Neuronal stem cell (in vitro differentiated cells): ENCODE data around the gene RAD51B.
"Not testable (repeated sequence)": the region's sequence is repeated elsewhere in the genome, so short reads cannot be mapped to it uniquely, and the experiment has no call there.

Experiments
- DNase-seq: peaks from one replicate; pipeline ENCODE4 v3.0.0-alpha.2; 2013; ENCODE audit warnings: low spot score
- H2AFZ ChIP-seq: one replicate; pipeline ENCODE4 v1.6.1; 2013; ENCODE audit warnings: mild to moderate bottlenecking, low read length, inconsistent platforms
- H2AK5ac ChIP-seq: 2 replicates; pipeline ENCODE4 v1.6.1; 2013; ENCODE audit warnings: low read depth, mild to moderate bottlenecking, inconsistent platforms, low read length, moderate library complexity, mixed read lengths
- H2BK120ac ChIP-seq: 2 replicates; pipeline ENCODE4 v1.6.1; 2013; ENCODE audit warnings: low read depth, mild to moderate bottlenecking, inconsistent platforms, low read length, moderate library complexity, mixed read lengths
- H2BK12ac ChIP-seq: one replicate; pipeline ENCODE4 v1.6.1; 2013; ENCODE audit warnings: low read length, inconsistent platforms
- H2BK15ac ChIP-seq: 2 replicates; pipeline ENCODE4 v1.6.1; 2013; ENCODE audit warnings: mild to moderate bottlenecking, low read length, inconsistent platforms, mixed read lengths
- H2BK5ac ChIP-seq: one replicate; pipeline ENCODE4 v1.6.1; 2013; ENCODE audit warnings: inconsistent platforms, mild to moderate bottlenecking, low read length, moderate library complexity
- H3K14ac ChIP-seq: one replicate; pipeline ENCODE4 v1.6.1; 2013; ENCODE audit warnings: low read length, inconsistent platforms
- H3K18ac ChIP-seq: 2 replicates; pipeline ENCODE4 v1.6.1; 2013; ENCODE audit warnings: low read length, inconsistent platforms
- H3K23ac ChIP-seq: 2 replicates; pipeline ENCODE4 v1.6.1; 2013; ENCODE audit warnings: low read depth, mild to moderate bottlenecking, mixed read lengths, low read length, inconsistent platforms; ENCODE audit not compliant: poor library complexity
- H3K27ac ChIP-seq: replicated peaks from 3 replicates; pipeline ENCODE4 v1.5.1; 2013; ENCODE audit warnings: low read length, inconsistent platforms
- H3K27me3 ChIP-seq, 3 experiments: 2 replicates each; pipeline ENCODE4 v1.6.1; 2013; ENCODE audit warnings: low read length in 3 of 3, mild to moderate bottlenecking in 2 of 3, inconsistent platforms in 1 of 3, low read depth in 1 of 3, mixed read lengths in 1 of 3, moderate library complexity in 1 of 3; ENCODE audit not compliant: control insufficient read depth in 3 of 3, insufficient read depth in 3 of 3
- H3K36me3 ChIP-seq, 2 donors: replicated peaks in 1 of 2; 2 replicates each; pipeline ENCODE4 v1.6.1; 2013; ENCODE audit warnings: low read length in 2 of 2; ENCODE audit not compliant: control insufficient read depth in 2 of 2, insufficient read depth in 2 of 2
- H3K4ac ChIP-seq: 2 replicates; pipeline ENCODE4 v1.6.1; 2013; ENCODE audit warnings: inconsistent platforms, mild to moderate bottlenecking, low read length, moderate library complexity
- H3K4me1 ChIP-seq, 2 donors: 1 replicate in 1 of 2; 2 replicates in 1 of 2; pipeline ENCODE4 v1.6.1; 2013; ENCODE audit warnings: low read length in 2 of 2, low read depth in 1 of 2; ENCODE audit not compliant: control insufficient read depth in 2 of 2, insufficient read depth in 1 of 2
- H3K4me2 ChIP-seq: one replicate; pipeline ENCODE4 v1.6.1; 2013; ENCODE audit warnings: mild to moderate bottlenecking, low read length, inconsistent platforms; ENCODE audit not compliant: insufficient read depth, poor library complexity, severe bottlenecking
- H3K4me3 ChIP-seq, 2 donors: 2 replicates each; pipeline ENCODE4 v1.5.1; 2013; ENCODE audit warnings: low read length in 2 of 2, mild to moderate bottlenecking in 2 of 2, inconsistent platforms in 1 of 2, moderate library complexity in 1 of 2
- H3K79me1 ChIP-seq: one replicate; pipeline ENCODE4 v1.6.1; 2013; ENCODE audit warnings: low read depth, mild to moderate bottlenecking, inconsistent platforms, low read length, moderate library complexity
- H3K9ac ChIP-seq: one replicate; pipeline ENCODE4 v1.6.1; 2013; ENCODE audit warnings: mild to moderate bottlenecking, low read depth, low read length, inconsistent platforms; ENCODE audit not compliant: poor library complexity
- H3K9me3 ChIP-seq, 2 donors: replicated peaks in 1 of 2; 2 replicates each; pipeline versions ENCODE3 to v1.6.1; 2013; ENCODE audit warnings: low read length in 2 of 2, mild to moderate bottlenecking in 2 of 2, inconsistent platforms in 1 of 2, low read depth in 1 of 2, mixed read lengths in 1 of 2, moderate library complexity in 1 of 2; ENCODE audit not compliant: control insufficient read depth in 2 of 2, insufficient read depth in 1 of 2
- H4K8ac ChIP-seq: one replicate; pipeline ENCODE4 v1.6.1; 2013; ENCODE audit warnings: low read depth, mild to moderate bottlenecking, inconsistent platforms, low read length, moderate library complexity
- H4K91ac ChIP-seq: one replicate; pipeline ENCODE4 v1.6.1; 2013; ENCODE audit warnings: low read length, low read depth, mild to moderate bottlenecking, inconsistent platforms; ENCODE audit not compliant: poor library complexity
- WGBS, 2 donors: extraction: QIAGEN DNeasy Blood & Tissue Kit; methylation state at CpG; one replicate each; pipeline ENCODE4 v1.1.7; 2013; ENCODE audit warnings: missing lambda C conversion rate in 2 of 2, mixed read lengths in 1 of 2; ENCODE audit not compliant: insufficient read length in 2 of 2, insufficient replicate concordance in 1 of 2; ENCODE audit errors: extremely low coverage in 2 of 2; 5-methylcytosine and 5-hydroxymethylcytosine counted together

RAD51B gene

DNA sequence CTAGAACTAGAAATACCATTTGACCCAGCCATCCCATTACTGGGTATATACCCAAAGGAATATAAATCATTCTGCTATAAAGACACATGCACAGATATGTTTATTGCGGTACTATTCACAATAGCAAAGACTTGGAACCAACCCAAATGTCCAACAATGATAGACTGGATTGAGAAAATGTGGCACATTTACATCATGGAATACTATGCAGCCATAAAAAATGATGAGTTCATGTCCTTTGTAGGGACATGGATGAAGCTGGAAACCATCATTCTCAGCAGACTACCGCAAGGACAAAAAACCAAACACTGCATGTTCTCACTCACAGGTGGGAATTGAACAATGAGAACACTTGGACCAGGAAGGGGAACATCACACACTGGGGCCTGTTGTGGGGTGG, 229.2 kb downstream of the RAD51B start:
- H2BK120ac ChIP-seq, H3K4me2 ChIP-seq, H3K4ac ChIP-seq, H3K4me3 ChIP-seq, H2BK5ac ChIP-seq, H2AFZ ChIP-seq, H2BK15ac ChIP-seq, H3K9ac ChIP-seq, H2AK5ac ChIP-seq, H3K14ac ChIP-seq, H3K27ac ChIP-seq, H4K8ac ChIP-seq, H3K36me3 ChIP-seq, H3K18ac ChIP-seq, H3K4me1 ChIP-seq, H3K27me3 ChIP-seq, H4K91ac ChIP-seq, H3K9me3 ChIP-seq, H3K79me1 ChIP-seq, DNase-seq, H2BK12ac ChIP-seq, H3K23ac ChIP-seq: not testable (repeated sequence)
- no CpG with 5 or more reads among the region's 2 CpGs for WGBS, 2 donors

DNA sequence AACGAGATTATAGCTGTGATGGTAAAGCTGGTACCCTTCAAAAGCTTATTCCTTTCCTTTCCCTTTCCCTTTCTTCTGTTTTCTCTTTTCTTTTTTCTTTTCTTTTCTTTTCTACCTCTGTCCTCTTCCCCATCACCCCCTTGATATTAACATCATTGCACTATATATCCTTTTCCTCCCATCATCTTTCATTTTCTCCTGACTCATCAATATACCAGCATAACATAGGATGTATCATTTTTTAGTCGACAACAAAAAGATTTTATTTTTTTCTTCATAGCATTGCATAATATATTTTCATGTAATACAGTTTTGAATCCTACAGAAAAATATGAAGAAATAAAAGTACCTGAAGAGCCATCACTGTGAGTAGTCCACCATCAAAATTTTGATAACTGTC, 230.6 kb downstream of the RAD51B start:
- H3K9ac ChIP-seq, result no peak overlapping the region
- H4K8ac ChIP-seq, result no peak overlapping the region
- H3K27ac ChIP-seq, result no peak overlapping the region
- no peaks in the 10 kb centered on the region for H3K4me1 ChIP-seq
- no peak overlapping the region for H3K14ac ChIP-seq
- no peak for DNase-seq
- no CpG with 5 or more reads among the region's 2 CpGs for WGBS, 2 donors
- H2BK5ac ChIP-seq, result no peak overlapping the region
- H3K36me3 ChIP-seq, result no peaks in the 10 kb centered on the region
- no peak overlapping the region for H3K23ac ChIP-seq
- H2AK5ac ChIP-seq, result no peak overlapping the region
- no peak overlapping the region for H2BK15ac ChIP-seq
- H3K4me3 ChIP-seq, result no peak overlapping the region
- no peaks in the 10 kb centered on the region for H3K79me1 ChIP-seq
- H3K4ac ChIP-seq, result no peak overlapping the region
- no peak overlapping the region for H2BK120ac ChIP-seq
- no peak overlapping the region for H2AFZ ChIP-seq
- no peak overlapping the region for H3K4me2 ChIP-seq
- H3K9me3 ChIP-seq, result no peaks in the 10 kb centered on the region
- no peak overlapping the region for H4K91ac ChIP-seq
- H2BK12ac ChIP-seq, result no peak overlapping the region
- H3K27me3 ChIP-seq, result no peaks in the 10 kb centered on the region
- H3K18ac ChIP-seq, result no peak overlapping the region

DNA sequence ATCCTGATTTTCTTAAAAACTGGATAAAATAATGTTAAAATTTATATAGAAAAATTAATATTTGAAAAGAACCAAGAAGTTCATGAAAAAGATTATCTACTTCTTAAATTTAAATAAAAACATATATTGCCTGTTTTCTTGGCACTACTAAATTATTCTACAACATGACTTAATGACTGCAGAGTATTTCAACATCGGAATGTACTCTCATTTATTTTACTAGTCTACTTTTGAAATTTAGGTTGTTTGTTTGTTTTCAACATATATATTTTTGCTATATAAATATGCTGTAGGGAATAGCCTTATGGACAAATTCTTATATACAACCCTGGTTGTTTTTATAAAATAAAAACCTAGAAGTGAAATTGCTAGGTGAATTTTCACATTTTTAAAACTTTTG, 231.6 kb downstream of the RAD51B start:
- Histone ChIP-seq H3K36me3 (no peaks in the 10 kb centered on the region), H3K27ac (no peak overlapping the region), H3K9me3 (no peaks in the 10 kb centered on the region), H3K27me3 (no peaks in the 10 kb centered on the region), H3K4me3 (no peak overlapping the region), H3K4me2 (no peak overlapping the region), H3K18ac (no peak overlapping the region), H4K91ac (no peak overlapping the region), H2BK12ac (no peak overlapping the region), H2BK5ac (no peak overlapping the region), H3K79me1 (no peaks in the 10 kb centered on the region), H2AK5ac (no peak overlapping the region), H2BK120ac (no peak overlapping the region), H3K23ac (no peak overlapping the region), H3K9ac (no peak overlapping the region), H2BK15ac (no peak overlapping the region), H3K4ac (no peak overlapping the region), H2AFZ (no peak overlapping the region), H3K14ac (no peak overlapping the region), H4K8ac (no peak overlapping the region), H3K4me1 (no peaks in the 10 kb centered on the region)
- DNase-seq, result no peak
- no CpG with 5 or more reads among the region's 1 CpG for WGBS, 2 donors

GRCh38 chr14:68060198-68060597, 240.6 kb downstream of the RAD51B start:
- H3K18ac ChIP-seq, result no peak overlapping the region
- no peak overlapping the region for H2BK120ac ChIP-seq
- no peak for DNase-seq
- H3K36me3 ChIP-seq, result no peaks in the 10 kb centered on the region
- no peak overlapping the region for H3K14ac ChIP-seq
- no peak overlapping the region for H2BK15ac ChIP-seq
- no CpG with 5 or more reads among the region's 1 CpG for WGBS, 2 donors
- no peak overlapping the region for H2AFZ ChIP-seq
- H3K9ac ChIP-seq, result no peak overlapping the region
- H4K91ac ChIP-seq, result no peak overlapping the region
- H4K8ac ChIP-seq, result no peak overlapping the region
- H3K27me3 ChIP-seq, result no peaks in the 10 kb centered on the region
- H2BK12ac ChIP-seq, result no peak overlapping the region
- H3K4ac ChIP-seq, result no peak overlapping the region
- H2AK5ac ChIP-seq, result no peak overlapping the region
- H3K23ac ChIP-seq, result no peak overlapping the region
- H3K79me1 ChIP-seq, result peaks cover 1% of the 10 kb centered on the region
- H3K9me3 ChIP-seq, result peaks cover 2 to 11% of the 10 kb centered on the region in 2 donors
- H3K4me1 ChIP-seq, result no peaks in the 10 kb centered on the region
- no peak overlapping the region for H2BK5ac ChIP-seq
- no peak overlapping the region for H3K4me3 ChIP-seq
- H3K4me2 ChIP-seq, result no peak overlapping the region
- no peak overlapping the region for H3K27ac ChIP-seq
